Activated CD4-positive, alpha-beta T cell treated with anti-CD3 and anti-CD28 coated beads, Interleukin-2, amount 50 U/mL, for 4 hours (primary cell): ENCODE data around the gene SMG6.

Experiments
- DNase-seq, 2 experiments: peaks; one replicate each; pipeline ENCODE4 v3.0.0-alpha.2; 2020

The SMG6 gene

GRCh38 chr17:2070241-2071023, 233.2 kb downstream of the SMG6 start:
- no peak for DNase-seq

GRCh38 chr17:2068519-2069051, 235.0 kb downstream of the SMG6 start:
- DNase-seq: no peak

GRCh38 chr17:2068031-2068518, 235.5 kb downstream of the SMG6 start:
- no peak for DNase-seq

GRCh38 chr17:2067608-2068024, 236.0 kb downstream of the SMG6 start:
- no peak for DNase-seq

GRCh38 chr17:2067048-2067561, 236.5 kb downstream of the SMG6 start:
- no peak for DNase-seq

- DNase-seq: no peak
These were observed 237.6 kb downstream of the SMG6 start for GRCh38 chr17:2065949-2066400.

- peak; percentile 46 for DNase-seq
These were observed 238.4 kb downstream of the SMG6 start for GRCh38 chr17:2064980-2065785.

- DNase-seq: no peak
These were observed 239.0 kb downstream of the SMG6 start for GRCh38 chr17:2064520-2064971.

GRCh38 chr17:2064147-2064489, 239.5 kb downstream of the SMG6 start:
- no peak for DNase-seq

GRCh38 chr17:2063261-2064146, 240.1 kb downstream of the SMG6 start:
- no peak for DNase-seq

- DNase-seq: no peak
These were observed 240.9 kb downstream of the SMG6 start for GRCh38 chr17:2062571-2063183.

- DNase-seq: no peak
These were observed 242.1 kb downstream of the SMG6 start for GRCh38 chr17:2061441-2061958.

- no peak for DNase-seq
These were observed 242.7 kb downstream of the SMG6 start for GRCh38 chr17:2060681-2061440.

- DNase-seq: no peak
These were observed 243.3 kb downstream of the SMG6 start for GRCh38 chr17:2060385-2060658.

GRCh38 chr17:2059547-2060384, 243.8 kb downstream of the SMG6 start:
- no peak for DNase-seq

- peak; percentile 46 to 49 for DNase-seq
These were observed 244.7 kb downstream of the SMG6 start for GRCh38 chr17:2058586-2059546.

- DNase-seq: no peak
These were observed 245.6 kb downstream of the SMG6 start for GRCh38 chr17:2057760-2058585.

GRCh38 chr17:2057175-2057759, 246.3 kb downstream of the SMG6 start:
- DNase-seq: no peak
